T follicular helper cell (primary cell): ENCODE results near the gene EIF3I.
A peak's percentile ranks its signal among the peaks of the same experiment; 100 is the strongest.

Experiments
- DNase-seq: peaks from one replicate; pipeline ENCODE4 v3.0.0-alpha.2; 2020; ENCODE audit warnings: low read depth
- total RNA-seq, 2 experiments: gene quantifications; one replicate each; lab custom pipeline; 2026; lab: John Stamatoyannopoulos, UW

The EIF3I gene
- total RNA-seq, result 159 to 404 reads per million in 2 experiments

GRCh38 chr1:32221980-32222755 is at the start of gene EIF3I, which contains the start of gene TMEM234:
Gene EIF3I (plus strand): TSS chr1:32222407. CDS start chr1:32222442, 35 bp downstream.
Gene TMEM234 (minus strand): TSS chr1:32222353. CDS start chr1:32222322, 31 bp downstream.
- peak; percentile 87 for DNase-seq

GRCh38 chr1:32172621-32173245 is 49.5 kb upstream of the EIF3I start:
- DNase-seq, result no peak

GRCh38 chr1:32178380-32179192 is 43.6 kb upstream of the EIF3I start:
- DNase-seq, result no peak

GRCh38 chr1:32179193-32179442 is 43.1 kb upstream of the EIF3I start:
- no peak for DNase-seq

- DNase-seq, result peak; percentile 80
Measured at GRCh38 chr1:32179443-32180185, 42.6 kb upstream of the EIF3I start, which contains the start of gene TXLNA. Gene TXLNA (plus strand): TSS chr1:32179675. CDS start chr1:32180346, 671 bp downstream.

- no peak for DNase-seq
Measured at GRCh38 chr1:32180186-32181060, 41.8 kb upstream of the EIF3I start.

- no peak for DNase-seq
Measured at GRCh38 chr1:32181065-32181464, 41.1 kb upstream of the EIF3I start.

- DNase-seq, result no peak
Measured at GRCh38 chr1:32181563-32181962, 40.6 kb upstream of the EIF3I start.

GRCh38 chr1:32182060-32182459 is 40.1 kb upstream of the EIF3I start:
- no peak for DNase-seq

GRCh38 chr1:32184650-32185049 is 37.6 kb upstream of the EIF3I start:
- no peak for DNase-seq

GRCh38 chr1:32186077-32186476 is 36.1 kb upstream of the EIF3I start:
- DNase-seq, result no peak

GRCh38 chr1:32186491-32186890 is 35.7 kb upstream of the EIF3I start:
- no peak for DNase-seq

GRCh38 chr1:32187850-32188249 is 34.4 kb upstream of the EIF3I start:
- DNase-seq, result no peak

GRCh38 chr1:32192220-32192948 is 29.8 kb upstream of the EIF3I start:
- no peak for DNase-seq

- DNase-seq, result no peak
Measured at GRCh38 chr1:32194984-32195383, 27.2 kb upstream of the EIF3I start.

- DNase-seq, result no peak
Measured at GRCh38 chr1:32195531-32195930, 26.7 kb upstream of the EIF3I start.

GRCh38 chr1:32195972-32196823 is 26.0 kb upstream of the EIF3I start:
- no peak for DNase-seq

GRCh38 chr1:32197074-32197473 is 25.1 kb upstream of the EIF3I start:
- DNase-seq, result no peak

- no peak for DNase-seq
Measured at GRCh38 chr1:32197837-32198236, 24.4 kb upstream of the EIF3I start.
